ENCODE data around the gene ZNF814.
"Not testable (repeated sequence)": the region's sequence is repeated elsewhere in the genome, so short reads cannot be mapped to it uniquely, and the experiment has no call there.

The ZNF814 gene

DNA sequence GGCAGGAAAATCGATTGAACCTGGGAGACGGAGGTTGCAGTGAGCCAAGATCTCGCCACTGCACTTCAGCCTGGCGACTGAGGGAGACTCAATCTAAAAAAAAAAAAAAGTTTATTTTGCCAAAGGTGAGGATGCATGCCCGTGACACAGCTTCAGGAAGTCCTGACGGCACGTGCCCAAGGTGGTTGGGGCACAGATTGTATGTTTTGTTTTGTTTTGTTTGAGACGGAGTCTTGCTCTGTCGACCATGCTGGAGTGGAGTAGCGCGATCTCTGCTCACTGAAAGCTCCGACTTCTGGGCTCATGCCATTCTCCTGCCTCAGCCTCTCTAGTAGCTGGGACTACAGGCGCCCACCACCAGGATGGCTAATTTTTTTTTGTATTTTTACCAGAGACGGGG is 70.9 kb downstream of the ZNF814 start:
- FAIRE-seq (no peak), DNase-seq (ENCODE audit: low spot score) (no peak)

DNA sequence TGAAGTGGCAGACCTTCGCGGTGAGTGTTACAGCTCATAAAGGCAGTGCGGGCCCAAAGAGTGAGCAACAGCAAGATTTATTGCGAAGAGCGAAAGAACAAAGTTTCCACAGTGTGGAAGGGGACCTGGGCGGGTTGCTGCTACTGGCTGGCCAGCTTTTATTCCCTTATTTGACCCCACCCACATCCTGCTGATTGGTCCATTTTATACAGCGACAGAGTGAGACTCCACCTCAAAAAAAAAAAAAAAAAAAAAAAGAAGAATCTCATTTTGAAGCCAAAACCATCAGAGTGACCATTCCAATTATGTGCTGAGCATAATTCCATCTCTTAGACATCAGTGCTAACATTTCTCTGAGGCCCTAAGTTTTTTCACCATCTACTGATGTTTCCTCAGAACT is 72.2 kb downstream of the ZNF814 start:
- FAIRE-seq (no peak), DNase-seq (ENCODE audit: low spot score) (no peak)

GRCh38 chr19:57815247-57816075 is 73.4 kb downstream of the ZNF814 start:
- DNase-seq (ENCODE audit: low spot score) (no peak), FAIRE-seq (no peak)

DNA sequence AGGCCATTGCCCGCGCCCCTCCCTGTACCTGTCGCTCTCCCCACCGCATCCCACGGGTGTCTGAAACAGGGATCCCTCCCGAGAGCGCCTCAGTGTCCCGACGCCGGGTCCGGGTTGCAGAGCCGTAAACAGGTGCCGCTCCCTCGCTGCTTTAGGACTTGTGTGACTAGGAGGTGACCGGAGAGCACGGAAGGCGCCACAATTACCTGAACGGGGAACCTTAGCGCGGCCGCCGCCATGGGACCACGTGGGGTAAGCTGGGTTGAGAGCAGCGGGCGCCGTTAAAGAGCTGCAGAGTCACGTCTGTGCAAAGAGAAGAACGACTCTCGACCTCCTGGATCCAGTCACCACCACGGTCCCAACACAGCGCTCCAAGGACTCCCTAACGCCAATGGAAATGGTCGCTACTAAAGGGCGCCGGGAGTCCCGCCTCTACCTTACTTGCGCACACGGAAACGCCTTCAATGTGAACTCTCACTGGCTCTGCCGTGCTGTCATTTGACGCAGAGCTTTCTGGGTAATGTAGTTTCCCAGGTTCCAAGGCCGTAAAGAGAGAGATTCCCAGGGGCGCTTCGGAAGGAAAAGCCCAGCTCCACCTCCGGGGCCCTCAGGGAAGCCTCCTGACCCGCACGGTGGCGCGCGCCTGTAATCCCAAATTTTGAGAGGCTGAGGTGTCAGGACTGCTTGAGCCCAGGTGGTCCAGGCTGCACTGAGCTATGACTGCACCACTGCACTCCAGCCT is 74.2 kb downstream of the ZNF814 start, which contains the start of gene ZNF552:
TSS of gene ZNF552 (minus strand) at position 409 of the 742 bp plus-strand sequence. CDS start at position 239, 170 bp downstream.
- DNase-seq (ENCODE audit: low spot score) (peak; percentile 74), FAIRE-seq (peak; percentile 16)

DNA sequence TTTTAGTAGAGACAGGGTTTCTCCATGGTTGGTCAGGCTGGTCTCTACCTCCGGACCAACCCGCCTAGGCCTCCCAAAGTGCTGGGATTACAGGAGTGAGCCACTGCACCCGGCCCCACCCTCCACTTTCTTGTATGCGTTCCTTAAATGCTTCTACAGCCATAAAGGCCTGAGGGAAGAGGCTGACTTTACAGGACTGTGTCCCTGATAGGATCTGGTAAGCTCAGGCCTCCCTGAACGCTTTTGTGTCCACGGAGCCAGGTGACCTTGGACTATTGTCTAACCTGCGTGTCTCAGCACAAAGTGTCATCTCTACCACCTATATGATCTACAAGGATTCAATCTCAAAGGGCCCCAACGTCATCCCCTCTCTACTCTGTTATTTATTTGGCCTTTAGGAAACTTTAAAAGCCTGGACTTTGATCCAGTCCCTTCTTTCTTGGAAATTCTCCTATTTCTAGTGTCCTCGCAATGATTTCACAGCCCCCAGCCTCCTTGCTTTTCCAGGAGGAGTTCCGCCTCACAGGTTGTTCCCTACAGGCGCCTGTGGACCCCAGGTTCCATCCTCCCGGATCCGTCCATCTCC is 74.8 kb downstream of the ZNF814 start:
- no peak for DNase-seq (ENCODE audit: low spot score)
- FAIRE-seq: no peak

GRCh38 chr19:57812975-57813820 is 75.6 kb downstream of the ZNF814 start:
- DNase-seq (ENCODE audit: low spot score); FAIRE-seq: not testable (repeated sequence)

DNA sequence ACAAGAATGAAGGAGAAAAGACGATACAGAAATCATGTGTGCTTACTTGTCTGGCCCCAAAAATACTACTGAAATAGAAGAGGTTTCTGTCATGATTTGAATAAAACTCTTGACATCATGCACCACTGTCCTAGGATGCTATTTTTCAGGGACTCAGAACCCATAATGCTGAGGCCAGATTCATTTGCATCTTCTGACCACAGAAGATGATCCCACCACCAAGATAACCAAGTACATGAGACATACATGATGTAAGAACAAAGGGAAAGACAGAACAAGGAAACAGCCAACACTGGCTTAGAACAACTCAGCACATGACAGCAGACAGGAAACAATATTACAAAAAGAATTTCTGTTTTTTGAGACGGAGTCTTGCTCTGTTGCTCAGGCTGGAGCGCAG is 76.6 kb downstream of the ZNF814 start:
- no peak for FAIRE-seq
- no peak for DNase-seq (ENCODE audit: low spot score)

- DNase-seq (ENCODE audit: low spot score); FAIRE-seq: not testable (repeated sequence)
These were observed 78.2 kb downstream of the ZNF814 start for GRCh38 chr19:57810410-57811295.

DNA sequence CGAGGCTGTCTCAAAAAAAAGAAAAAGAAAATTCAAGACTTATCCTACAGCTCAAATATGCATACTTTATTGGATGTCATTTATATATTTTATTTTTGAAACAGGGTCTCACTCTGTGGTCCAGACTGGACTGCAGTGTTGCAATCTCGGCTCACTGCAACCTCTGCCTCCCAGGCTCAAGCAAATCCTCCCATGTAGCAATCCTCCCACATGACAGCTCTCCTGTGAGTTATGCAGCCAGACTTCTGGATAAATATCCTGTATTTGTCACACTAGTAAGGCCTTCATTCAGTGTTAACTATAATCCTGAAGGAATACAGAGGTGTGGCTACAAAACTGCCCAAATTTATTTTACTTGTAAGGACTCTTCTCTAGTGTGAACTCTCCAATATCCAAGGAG is 81.3 kb downstream of the ZNF814 start:
- FAIRE-seq (no peak), DNase-seq (ENCODE audit: low spot score) (no peak)

- FAIRE-seq: peak; percentile 94
These were observed 85.1 kb downstream of the ZNF814 start for GRCh38 chr19:57803594-57804325.

DNA sequence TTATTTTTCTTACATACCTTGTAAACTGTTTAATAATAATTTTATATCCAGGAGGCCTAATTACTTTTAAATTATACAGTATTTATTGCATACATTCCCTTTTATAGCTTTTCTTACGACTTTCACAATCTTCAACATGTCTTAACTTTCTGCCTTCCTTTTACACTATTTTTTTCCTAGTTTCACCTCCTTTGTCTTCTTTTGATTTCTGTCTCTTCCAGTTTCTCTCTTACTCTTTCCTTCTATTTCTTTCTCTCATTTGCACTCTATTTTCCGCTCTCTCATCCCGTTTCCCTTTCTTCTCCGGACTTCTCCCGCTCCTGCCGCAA is 85.6 kb downstream of the ZNF814 start:
- DNase-seq (ENCODE audit: low spot score) (no peak), FAIRE-seq (peak; percentile 39)

More at GRCh38 chr19:57803594-57804325, 85.1 kb downstream of the ZNF814 start:
- peak; percentile 87 for DNase-seq (ENCODE audit: low spot score)

DNA sequence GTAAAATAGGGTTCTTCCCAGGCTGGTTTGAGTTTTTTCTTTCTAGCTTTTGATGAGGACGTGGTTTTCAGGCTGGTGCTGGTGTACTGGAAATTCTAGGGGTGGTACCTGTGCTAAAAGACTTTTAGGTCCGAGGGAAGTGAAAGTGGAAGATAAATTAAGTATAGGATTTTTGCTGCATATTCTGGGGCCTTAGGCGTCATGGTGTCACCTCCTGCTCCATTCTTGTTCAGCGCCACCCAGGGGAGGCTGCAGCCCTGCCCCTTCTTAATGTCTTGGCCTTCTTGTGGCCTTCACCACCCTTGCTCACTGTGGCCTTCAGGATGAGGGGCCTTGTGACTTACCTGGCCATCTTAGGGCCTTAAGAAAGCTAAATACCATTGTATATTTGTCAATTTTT is 86.6 kb downstream of the ZNF814 start:
- no peak for DNase-seq (ENCODE audit: low spot score)
- no peak for FAIRE-seq

GRCh38 chr19:57800696-57801095 is 88.1 kb downstream of the ZNF814 start:
- FAIRE-seq: no peak
- DNase-seq (ENCODE audit: low spot score): no peak
